ENCODE data around the gene PYDC1. TPM values are rescaled to one million over a fixed set of nuclear protein-coding genes. Genes with fewer than 3 reads are reported as not detected.

PYDC1 gene
- total and polyA plus RNA-seq, 2 of the 8 experiments (the other 6 are each of a cell fraction or from before 2014, with no cell fraction given), result 3.5 to 11.1 TPM

DNA sequence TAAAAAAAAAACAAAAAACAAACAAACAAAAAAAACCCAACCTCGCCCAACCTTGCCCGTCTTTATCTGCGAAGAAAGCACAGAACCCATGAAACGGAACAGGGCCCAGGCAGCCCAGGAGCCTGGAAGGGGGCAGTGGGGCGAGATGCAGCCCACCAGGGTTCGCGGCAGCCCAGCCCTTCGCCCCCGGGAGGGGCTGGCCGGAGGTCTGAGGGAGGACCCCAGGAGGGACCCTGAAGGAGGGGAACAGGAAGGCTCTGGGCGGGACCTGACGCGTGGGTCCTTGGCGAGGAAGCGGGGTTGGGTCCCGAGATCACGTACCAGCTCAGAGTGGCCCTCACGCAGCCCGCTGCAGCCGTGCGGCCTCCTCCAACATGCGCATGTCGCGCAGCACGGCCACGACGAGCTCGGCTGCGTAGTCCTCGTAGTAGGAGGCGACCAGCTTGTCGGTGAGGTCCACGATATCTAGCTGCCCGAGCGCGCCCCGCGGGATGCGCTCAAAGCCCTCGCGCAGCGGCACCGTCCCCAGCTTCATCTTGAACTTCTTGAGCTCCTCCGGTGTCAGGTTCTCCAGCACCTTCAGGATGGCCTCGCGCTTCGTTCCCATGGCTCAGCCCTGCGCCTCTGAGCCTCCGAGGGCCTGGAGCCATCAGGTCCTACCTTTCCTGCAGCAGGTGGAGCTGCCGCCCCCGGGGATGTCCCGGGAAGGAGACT is at the start of gene PYDC1 (continued):
- peak; percentile 29 to 43 for TF ChIP-seq RAD21 (IDR thresholded peaks at IDR 0.05 in 1 of 2, conservative IDR thresholded peaks at IDR 0.05 in 1 of 2; ENCODE audit: low read depth in 2 of 2, low read length in 2 of 2)
- TF ChIP-seq, protein P1, sequence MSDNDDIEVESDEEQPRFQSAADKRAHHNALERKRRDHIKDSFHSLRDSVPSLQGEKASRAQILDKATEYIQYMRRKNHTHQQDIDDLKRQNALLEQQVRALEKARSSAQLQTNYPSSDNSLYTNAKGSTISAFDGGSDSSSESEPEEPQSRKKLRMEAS (IDR thresholded peaks at IDR 0.05), result peak; percentile 71
- TF ChIP-seq SIRT6 (IDR thresholded peaks at IDR 0.05; ENCODE audit: low read length), result no peak
- peak; percentile 97 for TF ChIP-seq KDM4A (IDR thresholded peaks at IDR 0.05; ENCODE audit: low read depth, low read length, severe bottlenecking)
- no peak for TF ChIP-seq MAFK (IDR thresholded peaks at IDR 0.05; ENCODE audit: low read depth, low read length)

All from H1 (cell line).